ENCODE data around the gene BPIFB1.

DNA sequence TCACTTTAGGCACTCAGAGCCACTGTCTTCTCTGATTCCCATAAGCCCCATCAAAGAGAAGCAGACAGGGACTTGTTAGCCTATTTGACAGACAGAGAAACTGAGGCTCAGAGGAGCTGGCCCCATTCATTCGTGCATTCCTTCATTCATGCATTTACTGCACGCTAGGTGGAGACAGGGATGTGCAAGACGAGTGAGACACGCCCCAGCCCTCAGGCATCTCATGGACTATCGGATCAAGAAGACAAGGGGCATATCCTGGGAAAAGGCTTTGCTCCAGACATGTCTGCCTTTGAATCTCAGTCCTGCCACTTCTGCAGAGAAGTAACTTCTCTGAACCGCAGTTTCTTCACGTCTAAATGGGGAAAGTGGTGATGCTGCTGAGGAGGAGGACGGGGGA lies 54.1 kb downstream of the BPIFB1 start:
- TF ChIP-seq, protein P1, sequence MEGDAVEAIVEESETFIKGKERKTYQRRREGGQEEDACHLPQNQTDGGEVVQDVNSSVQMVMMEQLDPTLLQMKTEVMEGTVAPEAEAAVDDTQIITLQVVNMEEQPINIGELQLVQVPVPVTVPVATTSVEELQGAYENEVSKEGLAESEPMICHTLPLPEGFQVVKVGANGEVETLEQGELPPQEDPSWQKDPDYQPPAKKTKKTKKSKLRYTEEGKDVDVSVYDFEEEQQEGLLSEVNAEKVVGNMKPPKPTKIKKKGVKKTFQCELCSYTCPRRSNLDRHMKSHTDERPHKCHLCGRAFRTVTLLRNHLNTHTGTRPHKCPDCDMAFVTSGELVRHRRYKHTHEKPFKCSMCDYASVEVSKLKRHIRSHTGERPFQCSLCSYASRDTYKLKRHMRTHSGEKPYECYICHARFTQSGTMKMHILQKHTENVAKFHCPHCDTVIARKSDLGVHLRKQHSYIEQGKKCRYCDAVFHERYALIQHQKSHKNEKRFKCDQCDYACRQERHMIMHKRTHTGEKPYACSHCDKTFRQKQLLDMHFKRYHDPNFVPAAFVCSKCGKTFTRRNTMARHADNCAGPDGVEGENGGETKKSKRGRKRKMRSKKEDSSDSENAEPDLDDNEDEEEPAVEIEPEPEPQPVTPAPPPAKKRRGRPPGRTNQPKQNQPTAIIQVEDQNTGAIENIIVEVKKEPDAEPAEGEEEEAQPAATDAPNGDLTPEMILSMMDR (IDR thresholded peaks at IDR 0.05), result no peak
- no peak for TF ChIP-seq POLR2A (IDR thresholded peaks at IDR 0.05)

Data from thyroid gland (tissue), 4 donors.